ENCODE data around the gene FANCG. TPM values are rescaled to one million over a fixed set of nuclear protein-coding genes. Genes with fewer than 3 reads are reported as not detected.

The FANCG gene
- total RNA-seq, 1 experiment from 2014 or later = 108 TPM

- TF ChIP-seq RORB (CRISPR knock-in tag; IDR thresholded peaks at IDR 0.05) (no peak), ZNF423 (CRISPR knock-in tag; IDR thresholded peaks at IDR 0.05) (no peak), CREM (CRISPR knock-in tag; IDR thresholded peaks at IDR 0.05) (peak; percentile 78), USF1 (CRISPR knock-in tag; IDR thresholded peaks at IDR 0.05) (peak; percentile 45; the same call in 1 of the 2 replicates), ZMAT4 (CRISPR knock-in tag; IDR thresholded peaks at IDR 0.05) (no peak), SP1 (CRISPR knock-in tag; conservative IDR thresholded peaks at IDR 0.05) (peak; percentile 78), ZNF671 (CRISPR knock-in tag; IDR thresholded peaks at IDR 0.05) (no peak), ZBTB43 (CRISPR knock-in tag; IDR thresholded peaks at IDR 0.05) (peak; percentile 59; the same call in 1 of the 2 replicates), ZNF281 (CRISPR knock-in tag; IDR thresholded peaks at IDR 0.05) (no peak), JAZF1 (CRISPR knock-in tag; IDR thresholded peaks at IDR 0.05) (no peak), FOXK1 (CRISPR knock-in tag; IDR thresholded peaks at IDR 0.05) (peak; percentile 76), MLX (CRISPR knock-in tag; IDR thresholded peaks at IDR 0.05) (no peak), FOXP4 (CRISPR knock-in tag; IDR thresholded peaks at IDR 0.05) (peak; percentile 91; the same call in 1 of the 2 replicates), NFE2L1 (CRISPR knock-in tag; IDR thresholded peaks at IDR 0.05) (no peak)
These were observed 16.5 kb upstream of the FANCG start, which contains the start of gene PIGO (continued) for GRCh38 chr9:35096035-35096849.

GRCh38 chr9:35091536-35091935, 11.8 kb upstream of the FANCG start:
- Mint-ChIP-seq H3K4me1 (no peaks in the 10 kb centered on the region), H3K9me3 (no peaks in the 10 kb centered on the region), H3K36me3 (peaks cover 32% of the 10 kb centered on the region), H3K27me3 (ENCODE audit: low read depth) (no peaks in the 10 kb centered on the region), H3K27ac (no peak overlapping the region), H3K4me3 (no peak overlapping the region)
- ChIA-PET CTCF (interaction anchor here (1.3 kb wide), 1 partner anchor 12 kb away, joined by 3 read pairs; the partner anchor contains the start of gene STOML2), POLR2A (no interaction called here)
- DNase-seq (ENCODE audit: low spot score) (no peak), ATAC-seq (no peak)
- no peak for TF ChIP-seq ZNF512 (CRISPR knock-in tag; IDR thresholded peaks at IDR 0.05; ENCODE audit: borderline replicate concordance)

All from WTC11 (cell line).